ENCODE measurements around the gene TSPAN15.

TSPAN15 gene

DNA sequence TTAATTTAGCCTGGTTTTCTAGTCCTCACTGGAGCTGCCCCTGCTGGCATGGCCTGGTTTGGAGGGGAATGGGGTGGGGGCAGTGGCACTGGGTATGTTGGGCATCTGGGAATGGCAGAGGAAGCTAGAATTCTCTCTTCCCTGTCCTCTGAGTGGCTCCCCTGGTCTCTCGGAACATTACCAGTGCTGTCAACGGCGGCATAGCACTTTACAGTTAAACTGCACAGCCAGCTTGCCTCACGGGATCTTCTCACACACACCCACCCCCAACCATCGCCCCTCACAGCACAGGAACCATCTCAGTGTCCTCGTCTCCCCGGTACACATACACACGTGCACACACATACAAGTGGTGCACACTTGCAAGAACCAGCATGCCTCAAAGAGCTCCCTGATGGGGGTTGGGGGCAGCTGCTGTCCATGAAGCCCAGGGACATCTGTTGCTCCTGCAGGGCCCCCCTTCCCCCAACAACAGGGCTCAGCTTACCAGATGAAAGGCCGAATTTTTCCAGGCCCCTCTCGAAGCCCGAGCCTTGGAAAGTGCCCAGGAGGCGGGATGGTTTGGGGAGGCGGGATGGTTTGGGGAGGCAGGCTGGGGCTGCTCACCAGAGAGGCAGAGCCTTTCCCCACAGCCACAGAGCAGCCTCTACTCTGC lies 41.0 kb downstream of the TSPAN15 start:
- H3K36me3 ChIP-seq (ENCODE audit: control insufficient read depth in 2 of 2, insufficient read depth in 1 of 2, low read length in 2 of 2), result no peaks in the 10 kb centered on the region
- H3K4me3 ChIP-seq (ENCODE audit: low read depth, low read length), result no peak overlapping the region
- no peak for TF ChIP-seq ZNF133 (tag by site-specific recombination; IDR thresholded peaks at IDR 0.05)
- 0 out of 2 replicates have a peak, but pooled peaks have one; percentile 22 for TF ChIP-seq SCRT2 (tag by site-specific recombination; IDR thresholded peaks at IDR 0.05)
- no peaks in the 10 kb centered on the region for H3K4me1 ChIP-seq (ENCODE audit: control insufficient read depth, insufficient read depth, low read length)
- no peak overlapping the region for H3K27ac ChIP-seq (ENCODE audit: extremely low read depth, low read depth, low read length)
- ChIA-PET CTCF (interaction anchor here (0.6 to 1.2 kb wide), 4 partner anchors 15 to 773 kb away, joined by 3 to 4 read pairs (median 3); no protein-coding TSS in a partner anchor), POLR2A (no interaction called here)
- no peaks in the 10 kb centered on the region for H3K9me3 ChIP-seq (ENCODE audit: control insufficient read depth, insufficient read depth, low read depth, low read length)

- Histone ChIP-seq H3K4me3 (ENCODE audit: low read depth, low read length) (no peak overlapping the region), H3K9me3 (ENCODE audit: control insufficient read depth, insufficient read depth, low read depth, low read length) (no peaks in the 10 kb centered on the region), H3K27ac (ENCODE audit: extremely low read depth, low read depth, low read length) (no peak overlapping the region), H3K4me1 (ENCODE audit: control insufficient read depth, insufficient read depth, low read length) (no peaks in the 10 kb centered on the region), H3K36me3 (ENCODE audit: control insufficient read depth in 2 of 2, insufficient read depth in 1 of 2, low read length in 2 of 2) (no peaks in the 10 kb centered on the region)
- ChIA-PET POLR2A (interaction anchor here (0.7 kb wide), 1 partner anchor 13 kb away, joined by 3 read pairs; no protein-coding TSS in a partner anchor), CTCF (interaction anchor here (0.7 to 1.0 kb wide), 2 partner anchors 43 to 74 kb away, joined by 3 to 5 read pairs; no protein-coding TSS in a partner anchor)
- TF ChIP-seq GLI2 (tag by site-specific recombination; IDR thresholded peaks at IDR 0.05; ENCODE audit: borderline replicate concordance, low read depth), result no peak
- TF ChIP-seq KLF1 (tag by site-specific recombination; IDR thresholded peaks at IDR 0.05), result peak; percentile 83
- no peak for TF ChIP-seq ZNF248 (tag by site-specific recombination; IDR thresholded peaks at IDR 0.05)
These were observed 41.6 kb downstream of the TSPAN15 start for GRCh38 chr10:69492746-69493462.

- Histone ChIP-seq H3K36me3 (ENCODE audit: control insufficient read depth in 2 of 2, insufficient read depth in 1 of 2, low read length in 2 of 2) (no peaks in the 10 kb centered on the region), H3K27ac (ENCODE audit: extremely low read depth, low read depth, low read length) (no peak overlapping the region), H3K4me3 (ENCODE audit: low read depth, low read length) (no peak overlapping the region), H3K9me3 (ENCODE audit: control insufficient read depth, insufficient read depth, low read depth, low read length) (no peaks in the 10 kb centered on the region), H3K4me1 (ENCODE audit: control insufficient read depth, insufficient read depth, low read length) (no peaks in the 10 kb centered on the region)
- POLR2A ChIA-PET, result no interaction called here
- peak; percentile 63 for TF ChIP-seq EGR2 (tag by site-specific recombination; IDR thresholded peaks at IDR 0.05; ENCODE audit: low read depth)
- no peak for TF ChIP-seq ZNF600 (tag by site-specific recombination; IDR thresholded peaks at IDR 0.05)
- TF ChIP-seq ZFHX2 (tag by site-specific recombination; conservative IDR thresholded peaks at IDR 0.05), result peak; percentile 41
- CTCF ChIA-PET, result interaction anchor here (0.9 kb wide), 1 partner anchor 13 kb away, joined by 3 read pairs; no protein-coding TSS in a partner anchor
These were observed 43.6 kb downstream of the TSPAN15 start for GRCh38 chr10:69494626-69495558.

- POLR2A ChIA-PET, result no interaction called here
- no peak for TF ChIP-seq ZNF76 (tag by site-specific recombination; IDR thresholded peaks at IDR 0.05; ENCODE audit: borderline replicate concordance, low read depth)
- no peak for TF ChIP-seq ZNF701 (tag by site-specific recombination; IDR thresholded peaks at IDR 0.05)
- no peak for TF ChIP-seq ZNF239 (tag by site-specific recombination; IDR thresholded peaks at IDR 0.05)
- TF ChIP-seq ZBTB10 (tag by site-specific recombination; IDR thresholded peaks at IDR 0.05), result no peak
- TF ChIP-seq, protein P1, sequence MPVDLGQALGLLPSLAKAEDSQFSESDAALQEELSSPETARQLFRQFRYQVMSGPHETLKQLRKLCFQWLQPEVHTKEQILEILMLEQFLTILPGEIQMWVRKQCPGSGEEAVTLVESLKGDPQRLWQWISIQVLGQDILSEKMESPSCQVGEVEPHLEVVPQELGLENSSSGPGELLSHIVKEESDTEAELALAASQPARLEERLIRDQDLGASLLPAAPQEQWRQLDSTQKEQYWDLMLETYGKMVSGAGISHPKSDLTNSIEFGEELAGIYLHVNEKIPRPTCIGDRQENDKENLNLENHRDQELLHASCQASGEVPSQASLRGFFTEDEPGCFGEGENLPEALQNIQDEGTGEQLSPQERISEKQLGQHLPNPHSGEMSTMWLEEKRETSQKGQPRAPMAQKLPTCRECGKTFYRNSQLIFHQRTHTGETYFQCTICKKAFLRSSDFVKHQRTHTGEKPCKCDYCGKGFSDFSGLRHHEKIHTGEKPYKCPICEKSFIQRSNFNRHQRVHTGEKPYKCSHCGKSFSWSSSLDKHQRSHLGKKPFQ (tag by site-specific recombination; IDR thresholded peaks at IDR 0.05), result no peak
- no peak for TF ChIP-seq ZNF114 (tag by site-specific recombination; IDR thresholded peaks at IDR 0.05)
- no peak for TF ChIP-seq ZNF600 (tag by site-specific recombination; IDR thresholded peaks at IDR 0.05)
- no peak for TF ChIP-seq TCF7L2 (IDR thresholded peaks at IDR 0.05; ENCODE audit: borderline replicate concordance, low read depth, low read length)
- H3K4me1 ChIP-seq (ENCODE audit: control insufficient read depth, insufficient read depth, low read length), result no peaks in the 10 kb centered on the region
- no peaks in the 10 kb centered on the region for H3K9me3 ChIP-seq (ENCODE audit: control insufficient read depth, insufficient read depth, low read depth, low read length)
- CTCF ChIA-PET, result no interaction called here
- H3K4me3 ChIP-seq (ENCODE audit: low read depth, low read length), result no peak overlapping the region
- no peaks in the 10 kb centered on the region for H3K36me3 ChIP-seq (ENCODE audit: control insufficient read depth in 2 of 2, insufficient read depth in 1 of 2, low read length in 2 of 2)
- H3K27ac ChIP-seq (ENCODE audit: extremely low read depth, low read depth, low read length), result no peak overlapping the region
These were observed 44.4 kb downstream of the TSPAN15 start for GRCh38 chr10:69495666-69496065.
